Duodenal mucosa (tissue), 2 donors: ENCODE data around the gene C9orf85.

ENCODE experiments used
- H3K27ac ChIP-seq: one replicate; pipeline ENCODE4 v1.7.0; 2013; ENCODE audit warnings: low read depth, low read length
- H3K27me3 ChIP-seq, 2 donors: one replicate each; pipeline ENCODE4 v1.7.0; 2013; ENCODE audit warnings: low read length in 2 of 2, control low read depth in 1 of 2; ENCODE audit not compliant: insufficient read depth in 2 of 2, control insufficient read depth in 1 of 2
- H3K36me3 ChIP-seq, 2 donors: one replicate each; pipeline ENCODE4 v1.7.0; 2013; ENCODE audit warnings: low read length in 2 of 2, control low read depth in 1 of 2; ENCODE audit not compliant: insufficient read depth in 2 of 2, control insufficient read depth in 1 of 2
- H3K4me1 ChIP-seq, 2 donors: one replicate each; pipeline ENCODE4 v1.7.0; 2013; ENCODE audit warnings: low read length in 2 of 2, control low read depth in 1 of 2; ENCODE audit not compliant: insufficient read depth in 2 of 2, control insufficient read depth in 1 of 2
- H3K4me3 ChIP-seq, 2 donors: one replicate each; pipeline ENCODE4 v1.7.0; 2013; ENCODE audit warnings: low read length in 2 of 2, low read depth in 1 of 2
- H3K9ac ChIP-seq, 2 donors: one replicate each; pipeline ENCODE4 v1.7.0; 2013; ENCODE audit warnings: low read length in 2 of 2, low read depth in 1 of 2
- H3K9me3 ChIP-seq, 2 donors: one replicate each; pipeline ENCODE4 v1.7.0; 2013; ENCODE audit warnings: low read length in 2 of 2, control low read depth in 1 of 2; ENCODE audit not compliant: control insufficient read depth in 1 of 2

The C9orf85 gene

GRCh38 chr9:71901695-71902597, 9.5 kb upstream of the C9orf85 start:
- Histone ChIP-seq H3K36me3 (no peaks in the 10 kb centered on the region), H3K27me3 (no peaks in the 10 kb centered on the region), H3K9ac (no peak overlapping the region), H3K4me3 (no peak overlapping the region), H3K27ac (no peak overlapping the region), H3K9me3 (no peaks in the 10 kb centered on the region), H3K4me1 (peaks cover 0 to 14% of the 10 kb centered on the region in 2 donors)

- no peak overlapping the region for H3K27ac ChIP-seq
- H3K4me1 ChIP-seq, result peaks cover 2 to 12% of the 10 kb centered on the region in 2 donors
- no peak overlapping the region for H3K9ac ChIP-seq
- no peak overlapping the region for H3K4me3 ChIP-seq
- H3K9me3 ChIP-seq, result no peaks in the 10 kb centered on the region
- no peaks in the 10 kb centered on the region for H3K36me3 ChIP-seq
- H3K27me3 ChIP-seq, result no peaks in the 10 kb centered on the region
These were observed 7.4 kb upstream of the C9orf85 start for GRCh38 chr9:71904076-71904475.

GRCh38 chr9:71908825-71909224, 2.6 kb upstream of the C9orf85 start:
- peak overlapping the region; percentile 93 to 97 for H3K4me3 ChIP-seq
- H3K36me3 ChIP-seq, result no peaks in the 10 kb centered on the region
- H3K9me3 ChIP-seq, result no peaks in the 10 kb centered on the region
- no peak overlapping the region for H3K27ac ChIP-seq
- no peaks in the 10 kb centered on the region for H3K27me3 ChIP-seq
- H3K9ac ChIP-seq, result peak overlapping the region in 1 of 2 donors; percentile 72
- peaks cover 19 to 21% of the 10 kb centered on the region in 2 donors for H3K4me1 ChIP-seq

GRCh38 chr9:71909887-71910649, 1.4 kb upstream of the C9orf85 start:
- H3K9ac ChIP-seq, result peak overlapping the region; percentile 72 to 90
- no peaks in the 10 kb centered on the region for H3K9me3 ChIP-seq
- H3K4me1 ChIP-seq, result peaks cover 18 to 21% of the 10 kb centered on the region in 2 donors
- no peaks in the 10 kb centered on the region for H3K36me3 ChIP-seq
- peak overlapping the region; percentile 93 to 97 for H3K4me3 ChIP-seq
- H3K27me3 ChIP-seq, result no peaks in the 10 kb centered on the region
- H3K27ac ChIP-seq, result peak overlapping the region; percentile 91

GRCh38 chr9:71910650-71911060, 784 bp upstream of the C9orf85 start:
- peak overlapping the region; percentile 91 for H3K27ac ChIP-seq
- peak overlapping the region; percentile 72 to 90 for H3K9ac ChIP-seq
- H3K4me3 ChIP-seq, result peak overlapping the region; percentile 93 to 97
- no peaks in the 10 kb centered on the region for H3K27me3 ChIP-seq
- no peaks in the 10 kb centered on the region for H3K9me3 ChIP-seq
- no peaks in the 10 kb centered on the region for H3K36me3 ChIP-seq
- H3K4me1 ChIP-seq, result peaks cover 18 to 21% of the 10 kb centered on the region in 2 donors

GRCh38 chr9:71911908-71912335, 483 bp downstream of the C9orf85 start:
- no peaks in the 10 kb centered on the region for H3K9me3 ChIP-seq
- H3K27me3 ChIP-seq, result no peaks in the 10 kb centered on the region
- H3K4me1 ChIP-seq, result peaks cover 18 to 21% of the 10 kb centered on the region in 2 donors
- no peaks in the 10 kb centered on the region for H3K36me3 ChIP-seq
- peak overlapping the region; percentile 83 for H3K27ac ChIP-seq
- H3K9ac ChIP-seq, result peak overlapping the region; percentile 72 to 83
- peak overlapping the region; percentile 93 to 97 for H3K4me3 ChIP-seq

GRCh38 chr9:71915495-71915894, 4.1 kb downstream of the C9orf85 start:
- H3K9me3 ChIP-seq, result no peaks in the 10 kb centered on the region

GRCh38 chr9:71916834-71917534, 5.5 kb downstream of the C9orf85 start:
- H3K9me3 ChIP-seq, result no peaks in the 10 kb centered on the region
- no peak overlapping the region for H3K4me3 ChIP-seq
- peaks cover 0 to under 1% of the 10 kb centered on the region in 2 donors for H3K36me3 ChIP-seq
- peaks cover 7 to 14% of the 10 kb centered on the region in 2 donors for H3K4me1 ChIP-seq
- no peak overlapping the region for H3K27ac ChIP-seq
- no peaks in the 10 kb centered on the region for H3K27me3 ChIP-seq
- H3K9ac ChIP-seq, result no peak overlapping the region

More at GRCh38 chr9:71915495-71915894, 4.1 kb downstream of the C9orf85 start:
- H3K36me3 ChIP-seq, result no peaks in the 10 kb centered on the region
- no peak overlapping the region for H3K27ac ChIP-seq
- no peaks in the 10 kb centered on the region for H3K27me3 ChIP-seq
- peaks cover 7 to 15% of the 10 kb centered on the region in 2 donors for H3K4me1 ChIP-seq
- no peak overlapping the region for H3K9ac ChIP-seq
- H3K4me3 ChIP-seq, result no peak overlapping the region

GRCh38 chr9:71918419-71918818, 7.0 kb downstream of the C9orf85 start:
- peaks cover 0 to 11% of the 10 kb centered on the region in 2 donors for H3K36me3 ChIP-seq
- no peaks in the 10 kb centered on the region for H3K9me3 ChIP-seq
- no peak overlapping the region for H3K9ac ChIP-seq
- H3K4me1 ChIP-seq, result peaks cover under 1 to 5% of the 10 kb centered on the region in 2 donors
- H3K4me3 ChIP-seq, result no peak overlapping the region
- H3K27ac ChIP-seq, result no peak overlapping the region
- no peaks in the 10 kb centered on the region for H3K27me3 ChIP-seq
